ENCODE measurements around the gene CCT5.
"Not testable (repeated sequence)": the region's sequence is repeated elsewhere in the genome, so short reads cannot be mapped to it uniquely, and the experiment has no call there.

CCT5 gene

DNA sequence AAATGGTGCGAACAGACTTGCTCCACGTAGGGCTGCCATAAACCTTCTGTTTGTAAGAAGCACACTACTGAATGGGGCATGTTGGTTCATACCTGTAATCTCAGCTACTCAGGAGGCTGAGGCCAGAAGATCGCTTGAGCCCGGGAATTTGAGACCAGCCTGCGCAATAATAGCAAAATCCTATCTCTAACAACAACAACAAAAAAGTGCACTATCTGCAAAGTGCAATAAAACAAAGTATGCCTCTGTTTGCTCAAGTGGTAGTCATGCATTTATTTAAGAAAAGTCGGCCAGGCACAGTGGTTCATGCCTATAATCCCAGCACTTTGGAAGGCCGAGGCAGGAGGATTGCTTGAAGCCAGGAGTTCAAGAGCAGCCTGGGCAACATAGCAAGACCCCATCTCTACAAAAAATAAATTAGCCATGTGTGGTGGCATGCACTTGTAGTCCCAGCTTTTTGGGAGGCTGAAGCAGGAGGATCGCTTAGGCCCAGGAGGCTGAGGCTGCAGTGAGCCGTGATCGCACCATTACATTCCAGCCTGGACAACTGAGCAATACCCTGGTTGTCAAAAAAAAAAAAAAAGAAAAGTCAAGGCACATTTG lies 5.6 kb upstream of the CCT5 start:
- FAIRE-seq (no peak), DNase-seq (ENCODE audit: insufficient read length, low spot score) (no peak)

DNA sequence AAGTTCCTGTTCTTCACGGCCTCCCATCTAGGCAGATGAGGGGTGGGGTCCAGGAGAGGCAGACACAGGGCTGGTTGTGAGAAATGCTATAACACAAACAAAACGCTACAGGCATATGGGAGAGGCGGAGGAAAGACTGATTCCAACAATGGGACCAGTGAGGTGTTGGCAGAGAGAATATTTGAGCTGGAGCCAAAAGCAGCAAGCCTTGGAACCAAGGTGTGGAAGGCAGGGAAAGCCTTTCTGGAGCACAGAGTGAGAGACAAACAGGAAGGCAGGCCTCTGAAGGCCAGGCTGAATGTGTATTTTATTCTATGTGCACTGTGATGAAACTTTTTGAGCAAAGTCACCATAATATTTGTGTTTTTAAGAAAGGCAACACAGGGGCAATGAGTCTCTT lies 3.3 kb upstream of the CCT5 start:
- DNase-seq (ENCODE audit: insufficient read length, low spot score), result no peak
- no peak for FAIRE-seq

DNA sequence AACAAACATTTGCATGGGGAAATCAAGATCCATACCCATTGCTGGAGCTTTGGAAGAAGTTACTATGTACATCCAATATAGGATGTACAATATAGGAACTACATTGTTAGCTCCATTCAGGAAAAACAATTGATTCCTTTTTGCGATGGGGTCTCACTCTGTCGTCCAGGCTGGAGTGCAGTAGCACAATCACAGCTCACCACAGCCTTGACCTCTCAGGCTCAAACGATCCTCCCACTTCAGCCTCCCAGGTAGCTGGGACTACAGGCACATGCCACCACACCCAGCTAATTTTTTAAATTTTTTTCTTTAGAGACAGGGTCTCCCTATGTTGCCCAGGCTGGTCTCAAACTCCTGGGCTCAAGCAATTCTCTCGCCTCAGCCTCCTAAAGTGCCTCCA lies 2.9 kb upstream of the CCT5 start:
- DNase-seq (ENCODE audit: insufficient read length, low spot score); FAIRE-seq: not testable (repeated sequence)

DNA sequence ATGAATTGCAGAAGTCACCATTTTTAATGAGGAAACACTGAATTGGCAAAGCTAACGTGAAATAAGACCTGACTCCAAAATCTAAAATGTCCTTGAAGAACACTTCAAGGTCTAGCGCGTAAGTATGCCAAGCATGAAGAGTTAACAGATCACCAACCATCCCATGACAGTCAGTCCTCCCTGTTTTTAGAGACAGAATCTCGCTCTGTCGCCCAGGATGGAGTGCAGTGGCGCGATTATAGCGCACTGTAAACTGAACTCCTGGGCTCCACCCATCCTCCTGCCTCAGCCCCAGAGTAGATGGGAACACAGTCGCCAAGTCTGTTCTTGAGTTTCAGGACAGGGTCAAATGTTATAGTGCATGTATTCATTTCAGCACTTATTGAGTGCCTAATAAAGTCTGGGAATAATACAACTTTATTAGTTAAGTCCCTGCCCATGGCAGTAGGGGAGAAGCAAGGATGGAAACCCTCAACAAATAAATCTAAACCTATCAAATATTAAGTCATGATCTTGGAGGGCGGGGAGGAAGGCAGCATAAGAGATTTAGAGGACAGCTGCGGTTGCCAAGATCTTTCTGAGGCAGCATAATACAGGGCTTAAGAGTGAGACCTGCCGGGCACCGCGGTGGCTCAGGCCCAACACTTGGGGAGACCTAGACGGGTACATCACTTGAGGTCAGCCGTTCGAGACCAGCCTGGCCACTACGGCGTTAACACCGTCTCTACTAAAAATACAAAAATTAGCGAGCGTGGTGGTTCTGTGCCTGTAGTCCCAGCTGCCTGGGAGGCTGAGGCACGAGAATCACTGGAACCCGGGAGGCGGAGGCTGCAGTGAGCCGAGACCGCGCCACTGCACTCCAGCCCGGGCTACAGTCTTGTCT lies 1.5 kb upstream of the CCT5 start:
- FAIRE-seq (no peak), DNase-seq (ENCODE audit: insufficient read length, low spot score) (no peak)

DNA sequence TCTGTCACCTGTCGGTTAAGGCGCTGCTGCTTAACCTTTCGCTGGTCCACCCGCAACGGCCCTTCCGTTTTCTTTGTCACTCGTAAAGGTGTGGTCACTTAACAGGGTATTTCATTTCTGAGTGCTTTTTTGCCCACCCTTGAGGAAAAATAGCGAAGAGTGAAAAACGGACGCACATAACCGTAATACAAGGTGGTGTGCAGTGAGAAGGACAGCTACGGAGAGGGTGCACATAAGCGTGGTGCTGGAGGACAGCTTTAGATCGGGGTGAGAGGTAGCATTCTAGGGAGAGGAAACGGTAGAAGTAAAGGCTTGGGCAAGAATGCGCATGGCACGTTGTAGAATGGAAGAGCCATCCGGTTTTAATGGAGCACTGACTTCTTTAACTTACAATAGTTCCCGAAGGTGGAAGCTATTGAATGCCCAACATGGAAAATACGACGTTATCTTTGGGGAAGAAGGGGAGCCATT lies 761 bp downstream of the CCT5 start:
- no peak for DNase-seq (ENCODE audit: insufficient read length, low spot score)
- FAIRE-seq, result no peak

DNA sequence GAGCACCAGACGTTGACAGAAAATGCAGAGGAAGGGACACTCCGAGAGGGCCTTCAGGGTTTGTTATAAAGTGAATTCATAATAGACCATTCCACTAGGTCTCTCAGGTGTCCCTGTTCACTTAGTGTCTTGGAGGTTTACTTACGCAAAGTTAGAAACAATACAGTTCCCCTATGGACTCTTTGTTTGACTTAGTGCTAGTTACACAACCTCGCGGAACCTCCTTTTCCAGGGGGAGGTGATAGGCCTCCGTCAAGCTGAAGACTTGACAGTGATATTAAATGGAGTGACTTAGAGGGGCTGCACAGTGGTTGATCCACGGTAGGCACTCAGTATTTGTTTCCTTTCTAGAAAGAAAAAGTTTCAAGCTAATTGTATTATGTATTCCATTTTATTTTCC lies 1.3 kb downstream of the CCT5 start:
- DNase-seq (ENCODE audit: insufficient read length, low spot score) (no peak), FAIRE-seq (no peak)

DNA sequence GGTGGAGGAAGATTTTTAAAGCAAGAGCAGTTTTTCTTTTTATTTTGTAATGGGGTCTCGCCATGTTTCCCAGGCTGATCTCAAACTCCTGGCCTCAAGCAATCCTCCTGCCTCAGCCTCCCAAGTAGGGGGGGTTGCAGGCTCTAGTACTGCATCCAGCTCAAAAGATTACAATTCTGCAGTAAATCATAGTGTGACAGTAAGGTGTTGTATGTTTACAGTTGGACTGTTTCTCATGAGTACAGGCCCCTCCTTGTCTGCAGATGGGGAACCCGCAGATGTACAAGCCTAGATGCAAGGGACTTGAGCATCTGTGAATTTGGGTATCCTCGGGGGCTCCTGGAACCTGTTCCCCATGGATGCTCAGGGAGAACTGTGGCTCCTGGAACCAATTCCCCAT lies 3.3 kb downstream of the CCT5 start:
- FAIRE-seq, result no peak

DNA sequence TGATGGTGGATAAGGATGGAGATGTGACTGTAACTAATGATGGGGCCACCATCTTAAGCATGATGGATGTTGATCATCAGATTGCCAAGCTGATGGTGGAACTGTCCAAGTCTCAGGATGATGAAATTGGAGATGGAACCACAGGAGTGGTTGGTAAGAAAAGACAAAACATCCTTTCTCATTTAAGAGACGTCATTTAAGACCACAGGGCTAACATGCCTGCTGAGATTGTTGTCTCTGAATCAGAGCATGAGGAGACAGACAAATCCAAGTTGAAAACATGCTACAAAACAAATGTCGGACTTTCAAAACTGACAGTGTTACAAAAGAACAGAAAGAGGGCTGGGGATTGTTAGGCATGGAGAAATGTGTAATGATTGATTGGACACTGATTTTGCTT lies 4.6 kb downstream of the CCT5 start:
- FAIRE-seq (no peak), DNase-seq (ENCODE audit: insufficient read length, low spot score) (no peak)

More for the DNA sequence above, 3.3 kb downstream of the CCT5 start:
- DNase-seq (ENCODE audit: insufficient read length, low spot score), result no peak

DNA sequence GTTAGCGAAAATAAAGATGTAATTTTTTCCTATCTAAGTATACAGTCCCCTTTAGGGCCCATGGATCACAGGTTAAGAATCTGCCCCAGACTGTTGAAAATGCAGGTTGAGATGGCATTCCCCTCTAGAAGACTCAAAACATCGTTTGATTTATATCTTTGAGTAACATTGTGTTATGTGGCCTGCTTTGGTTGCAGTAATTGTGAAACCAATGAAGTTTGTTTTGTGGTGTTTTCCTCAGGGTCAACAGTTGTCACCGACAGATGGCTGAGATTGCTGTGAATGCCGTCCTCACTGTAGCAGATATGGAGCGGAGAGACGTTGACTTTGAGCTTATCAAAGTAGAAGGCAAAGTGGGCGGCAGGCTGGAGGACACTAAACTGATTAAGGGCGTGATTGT lies 7.8 kb downstream of the CCT5 start:
- no peak for DNase-seq (ENCODE audit: insufficient read length, low spot score)
- no peak for FAIRE-seq

DNA sequence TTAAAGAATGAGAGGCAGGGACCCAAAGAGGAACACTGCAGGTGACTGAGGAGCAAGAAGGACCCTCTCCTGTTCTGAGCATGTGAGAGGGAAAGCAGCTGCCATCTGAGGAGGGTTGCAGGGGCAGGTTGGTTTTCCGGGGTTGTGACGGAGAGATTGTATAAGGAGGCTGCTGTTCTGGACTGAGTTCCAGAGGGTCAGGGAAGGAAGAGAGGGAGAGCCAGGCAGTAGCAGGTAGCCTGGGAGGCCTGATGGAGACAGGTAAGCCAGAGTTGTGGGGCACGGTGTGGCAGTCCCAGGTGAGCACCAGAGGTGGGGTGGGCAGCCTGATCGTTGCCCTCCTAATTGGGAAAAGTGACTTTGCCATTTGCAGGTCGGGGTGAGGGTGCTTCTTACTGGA lies 9.8 kb downstream of the CCT5 start:
- FAIRE-seq, result no peak

DNA sequence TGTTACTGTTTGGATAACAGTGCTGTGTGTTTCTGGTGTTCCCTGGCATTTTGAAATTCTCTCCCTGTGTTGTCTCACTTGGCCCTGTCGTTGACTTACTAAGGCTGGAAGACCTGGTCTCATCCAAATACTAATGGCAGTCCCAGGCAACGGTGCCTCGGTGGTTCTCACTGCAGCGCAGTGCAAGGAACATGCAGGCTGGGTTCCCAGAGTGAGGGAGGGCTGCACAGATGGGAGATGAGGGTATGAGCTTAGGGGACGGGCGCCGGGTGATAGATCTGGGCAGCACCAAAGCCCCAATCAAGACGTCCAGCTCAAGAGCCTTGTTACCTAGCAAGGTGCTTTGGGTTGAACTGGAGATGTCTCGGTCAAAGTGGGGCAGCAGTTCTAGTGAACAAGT lies 11.0 kb downstream of the CCT5 start:
- no peak for DNase-seq (ENCODE audit: insufficient read length, low spot score)
- no peak for FAIRE-seq

More for the DNA sequence above, 9.8 kb downstream of the CCT5 start:
- DNase-seq (ENCODE audit: insufficient read length, low spot score), result no peak

DNA sequence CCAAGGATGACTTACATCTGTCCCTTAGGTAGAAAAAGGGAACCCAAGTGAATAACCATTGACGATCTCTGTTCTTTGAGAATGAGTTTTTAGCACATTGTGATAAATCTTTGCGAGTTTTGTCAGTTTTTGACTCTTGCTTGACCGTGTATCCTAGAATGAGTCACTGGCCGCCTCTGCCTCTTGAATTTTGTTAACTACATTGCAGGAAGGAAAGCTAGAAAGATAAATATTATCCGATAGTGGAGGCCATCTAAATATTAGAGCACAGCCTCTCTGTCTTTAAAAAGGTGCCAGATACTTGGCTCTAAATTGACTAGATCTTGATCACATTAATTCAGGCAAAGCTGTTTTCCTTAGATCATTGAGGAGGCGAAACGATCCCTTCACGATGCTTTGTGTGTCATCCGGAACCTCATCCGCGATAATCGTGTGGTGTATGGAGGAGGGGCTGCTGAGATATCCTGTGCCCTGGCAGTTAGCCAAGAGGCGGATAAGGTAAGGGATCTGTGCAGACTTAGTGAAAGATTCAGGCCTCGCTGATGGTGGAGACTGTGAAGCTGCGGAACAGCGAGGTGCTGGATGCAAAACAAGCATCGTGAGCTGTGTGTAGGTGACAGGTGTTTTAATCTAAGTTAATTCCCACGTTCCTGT lies 12.2 kb downstream of the CCT5 start:
- DNase-seq (ENCODE audit: insufficient read length, low spot score), result no peak
- no peak for FAIRE-seq

DNA sequence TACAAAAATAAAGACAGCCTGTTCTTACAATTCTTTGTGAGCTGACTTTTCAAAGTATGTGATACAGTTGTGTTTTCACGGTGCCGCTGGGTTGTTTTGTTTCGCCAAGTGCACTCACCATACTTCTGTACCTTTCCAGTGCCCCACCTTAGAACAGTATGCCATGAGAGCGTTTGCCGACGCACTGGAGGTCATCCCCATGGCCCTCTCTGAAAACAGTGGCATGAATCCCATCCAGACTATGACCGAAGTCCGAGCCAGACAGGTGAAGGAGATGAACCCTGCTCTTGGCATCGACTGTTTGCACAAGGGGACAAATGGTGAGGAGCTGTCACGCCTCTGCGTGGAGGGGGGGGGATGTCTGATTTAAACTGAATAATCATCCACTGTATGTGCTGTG lies 12.9 kb downstream of the CCT5 start:
- DNase-seq (ENCODE audit: insufficient read length, low spot score), result no peak
- FAIRE-seq, result no peak

DNA sequence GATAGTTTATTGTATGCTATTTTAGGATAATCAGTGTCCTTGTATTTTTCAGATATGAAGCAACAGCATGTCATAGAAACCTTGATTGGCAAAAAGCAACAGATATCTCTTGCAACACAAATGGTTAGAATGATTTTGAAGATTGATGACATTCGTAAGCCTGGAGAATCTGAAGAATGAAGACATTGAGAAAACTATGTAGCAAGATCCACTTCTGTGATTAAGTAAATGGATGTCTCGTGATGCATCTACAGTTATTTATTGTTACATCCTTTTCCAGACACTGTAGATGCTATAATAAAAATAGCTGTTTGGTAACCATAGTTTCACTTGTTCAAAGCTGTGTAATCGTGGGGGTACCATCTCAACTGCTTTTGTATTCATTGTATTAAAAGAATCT lies 14.5 kb downstream of the CCT5 start:
- no peak for FAIRE-seq
- no peak for DNase-seq (ENCODE audit: insufficient read length, low spot score)

DNA sequence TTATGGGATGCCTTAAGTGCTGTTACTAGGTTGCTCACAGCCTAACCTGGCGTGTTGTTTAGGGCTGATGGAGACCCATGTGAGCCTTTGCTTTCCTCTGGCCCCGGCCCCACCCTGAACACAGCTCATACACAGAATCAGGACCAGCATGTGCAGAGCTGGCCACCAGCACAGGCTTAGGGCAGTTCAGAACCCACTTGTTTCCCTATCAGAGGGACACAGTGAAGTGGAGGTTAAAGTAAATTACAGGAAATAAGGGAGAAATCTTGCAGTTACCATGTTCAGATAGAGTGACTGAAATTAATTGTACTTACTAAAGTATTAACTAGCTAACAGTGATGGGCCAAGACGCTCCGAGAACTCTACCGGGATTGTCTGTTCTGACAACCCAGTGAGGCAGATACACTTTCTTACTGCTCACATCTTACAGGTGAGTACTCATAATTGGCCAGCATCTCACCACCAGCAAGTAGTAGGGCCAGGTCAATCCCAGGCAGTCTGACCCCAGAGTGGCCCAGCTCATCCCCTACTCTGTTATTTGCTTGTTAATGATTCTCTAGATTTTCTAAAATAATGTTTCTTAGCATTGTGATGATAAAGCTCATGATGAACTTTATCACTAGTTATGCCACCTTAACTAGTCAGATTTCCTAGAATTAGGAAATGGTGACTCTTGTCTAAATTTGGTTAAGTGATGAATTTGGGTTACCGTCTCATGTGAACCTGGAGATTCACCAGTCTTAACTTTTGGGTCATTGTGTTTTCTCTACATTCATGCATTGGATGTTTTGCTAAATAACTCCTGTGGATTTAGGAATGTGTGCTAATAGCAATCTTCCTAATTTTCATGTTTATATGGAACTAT lies 15.4 kb downstream of the CCT5 start:
- DNase-seq (ENCODE audit: insufficient read length, low spot score), result no peak

DNA sequence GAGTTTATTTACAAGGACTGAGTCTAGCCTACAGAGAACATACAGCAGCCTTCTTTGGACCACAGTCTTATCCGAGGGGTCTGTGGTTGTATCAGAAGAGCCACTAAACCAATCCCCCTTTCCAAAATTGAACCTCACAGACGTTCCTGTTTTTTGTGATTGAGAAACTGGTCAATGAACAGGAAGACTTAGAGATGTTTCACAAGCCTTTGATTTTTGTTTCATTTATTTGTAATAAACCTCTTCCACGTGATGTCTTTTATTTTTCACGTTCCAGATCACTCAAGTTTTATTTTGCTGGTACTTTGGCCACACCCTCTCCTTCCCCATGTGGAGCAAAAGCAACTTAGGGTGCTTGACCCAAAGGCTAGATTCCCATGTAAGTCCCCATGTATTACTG lies 16.1 kb downstream of the CCT5 start:
- DNase-seq (ENCODE audit: insufficient read length, low spot score) (no peak), FAIRE-seq (no peak)

More for the DNA sequence above, 15.4 kb downstream of the CCT5 start:
- no peak for FAIRE-seq

DNA sequence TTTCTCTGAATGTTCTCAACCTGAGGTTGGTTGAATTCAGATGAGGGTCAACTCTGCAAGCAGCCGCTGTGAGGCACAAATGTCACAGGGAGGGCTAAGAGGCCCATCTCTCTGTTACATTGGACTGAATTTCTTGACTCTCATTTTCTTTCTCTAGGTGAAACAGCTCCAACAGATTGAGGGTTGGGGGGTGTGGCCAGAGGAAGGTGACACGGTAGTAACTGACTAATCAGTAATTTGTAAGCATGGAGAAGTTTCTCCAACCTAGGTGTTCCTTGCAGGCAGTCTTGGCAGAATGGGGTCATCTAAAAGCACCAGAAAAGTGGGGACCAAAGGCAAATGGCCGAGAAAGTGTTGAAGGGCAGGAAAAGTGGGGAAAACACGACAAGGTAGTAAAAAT lies 16.8 kb downstream of the CCT5 start:
- no peak for FAIRE-seq
- no peak for DNase-seq (ENCODE audit: insufficient read length, low spot score)

DNA sequence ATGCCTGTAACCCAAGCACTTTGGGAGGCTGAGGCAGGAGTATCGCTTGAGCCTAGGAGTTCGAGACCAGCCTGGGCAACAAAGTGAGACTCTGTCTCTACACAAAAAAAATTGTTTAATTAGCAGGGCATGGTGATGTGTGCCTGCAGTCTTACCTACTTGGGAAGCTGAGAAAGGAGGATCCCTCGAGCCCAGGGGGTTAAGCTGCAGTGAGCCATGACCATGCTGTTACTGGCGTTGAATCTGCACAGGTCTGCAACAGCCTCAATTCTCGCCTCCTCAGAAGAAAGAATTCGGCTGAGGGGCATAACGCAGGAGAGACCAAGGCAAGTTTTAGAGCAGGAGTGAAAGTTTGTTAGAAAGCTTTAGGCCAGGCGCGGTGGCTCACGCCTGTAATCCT lies 18.0 kb downstream of the CCT5 start:
- no peak for FAIRE-seq

DNA sequence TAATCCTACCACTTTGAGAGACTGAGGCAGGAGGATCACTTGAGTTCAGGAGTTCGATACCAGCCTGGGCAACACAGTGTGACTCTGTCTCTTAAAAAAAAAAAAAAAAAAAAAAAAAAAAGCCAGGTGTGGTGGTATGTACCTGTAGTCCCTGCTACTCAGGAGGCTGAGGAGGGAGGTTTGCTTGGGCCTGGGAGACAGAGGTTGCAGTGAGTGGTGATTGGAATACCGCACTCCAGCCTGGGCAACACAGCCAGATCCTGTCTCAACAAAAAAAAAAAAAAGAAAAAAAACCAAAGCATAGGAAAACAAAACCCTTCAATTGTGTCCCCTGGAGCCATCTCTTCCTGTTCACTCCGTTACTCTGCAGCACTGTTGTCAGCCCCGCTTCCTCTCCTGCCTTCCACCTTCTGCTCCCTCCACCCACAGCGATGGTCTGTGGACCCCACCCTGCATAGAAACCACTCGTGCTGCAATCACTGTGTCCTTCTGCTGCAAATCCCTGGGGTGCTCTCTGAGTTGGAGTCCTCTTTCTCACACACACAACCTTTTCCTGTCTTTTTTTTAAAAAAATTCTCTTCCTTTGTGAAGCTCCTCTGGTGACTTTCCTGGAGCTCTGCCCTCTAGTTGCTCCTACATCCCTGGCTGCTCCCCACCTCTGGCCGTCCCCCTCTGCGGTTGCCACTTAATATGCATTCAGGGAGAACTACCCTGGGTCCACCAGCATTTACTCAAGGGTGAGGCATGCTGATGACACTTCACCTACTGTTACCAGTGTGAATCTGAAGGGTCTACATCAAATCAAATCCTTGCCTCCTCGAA lies 22.2 kb downstream of the CCT5 start:
- FAIRE-seq (no peak), DNase-seq (ENCODE audit: insufficient read length, low spot score) (no peak)

More for the DNA sequence above, 18.0 kb downstream of the CCT5 start:
- DNase-seq (ENCODE audit: insufficient read length, low spot score), result no peak

DNA sequence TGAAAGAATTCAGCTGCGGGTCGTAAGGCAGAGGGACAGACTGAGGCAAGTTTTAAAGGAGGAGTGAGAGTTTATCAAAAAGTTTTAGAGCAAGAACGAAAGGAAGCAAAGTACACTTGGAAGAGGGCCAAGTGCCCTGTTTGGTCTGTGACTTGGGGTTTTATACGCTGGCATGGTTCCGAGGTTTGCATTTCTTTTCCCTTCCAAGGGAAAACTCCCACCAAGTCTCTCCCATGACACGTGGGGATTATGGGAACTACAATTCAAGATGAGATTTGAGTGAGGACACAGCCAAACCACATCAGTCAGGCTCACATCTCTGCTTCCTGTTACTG lies 22.8 kb downstream of the CCT5 start:
- not testable (repeated sequence) for FAIRE-seq; DNase-seq (ENCODE audit: insufficient read length, low spot score)
